Activated CD8-positive, alpha-beta memory T cell treated with anti-CD3 and anti-CD28 coated beads, Interleukin-2, amount 50 U/mL, for 24 hours (primary cell): Measurements from ENCODE around the gene CCDC167.
"Not testable (repeated sequence)": the region's sequence is repeated elsewhere in the genome, so short reads cannot be mapped to it uniquely, and the experiment has no call there.

Experiments used
- DNase-seq: peaks from one replicate; pipeline ENCODE4 v3.0.0-alpha.2; 2020; ENCODE audit errors: extremely low read depth

The CCDC167 gene

GRCh38 chr6:37473364-37474095 lies 26.2 kb downstream of the CCDC167 start:
- DNase-seq = no peak

DNA sequence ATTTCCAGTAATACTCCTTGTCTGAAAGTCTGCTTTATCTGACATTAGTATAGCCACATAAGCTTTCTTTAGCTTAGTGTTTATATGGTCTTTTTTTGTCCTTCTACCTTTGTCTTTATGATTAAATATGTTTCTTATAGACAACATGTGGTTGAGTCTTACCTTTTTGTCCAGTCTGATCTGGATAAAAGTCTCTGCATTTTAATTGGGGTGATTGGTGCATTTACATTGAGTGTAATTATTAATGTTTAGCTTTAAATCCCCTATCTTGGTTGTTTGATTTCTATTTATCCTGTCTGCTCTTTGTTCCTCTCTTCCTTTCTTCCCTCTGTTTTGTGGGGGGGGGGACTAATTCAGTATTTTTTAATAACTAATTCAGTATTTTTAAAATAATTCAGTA lies 32.0 kb downstream of the CCDC167 start:
- DNase-seq = no peak

GRCh38 chr6:37463110-37463509 lies 36.6 kb downstream of the CCDC167 start:
- no peak for DNase-seq

GRCh38 chr6:37460805-37461204 lies 38.9 kb downstream of the CCDC167 start:
- no peak for DNase-seq

- DNase-seq = no peak
Measured at GRCh38 chr6:37459981-37460800, 39.5 kb downstream of the CCDC167 start.

GRCh38 chr6:37456816-37457560 lies 42.7 kb downstream of the CCDC167 start:
- no peak for DNase-seq

GRCh38 chr6:37456126-37456525 lies 43.6 kb downstream of the CCDC167 start:
- no peak for DNase-seq

- no peak for DNase-seq
Measured at GRCh38 chr6:37454420-37455140, 45.1 kb downstream of the CCDC167 start.

GRCh38 chr6:37452522-37452921 lies 47.2 kb downstream of the CCDC167 start:
- DNase-seq = no peak

DNA sequence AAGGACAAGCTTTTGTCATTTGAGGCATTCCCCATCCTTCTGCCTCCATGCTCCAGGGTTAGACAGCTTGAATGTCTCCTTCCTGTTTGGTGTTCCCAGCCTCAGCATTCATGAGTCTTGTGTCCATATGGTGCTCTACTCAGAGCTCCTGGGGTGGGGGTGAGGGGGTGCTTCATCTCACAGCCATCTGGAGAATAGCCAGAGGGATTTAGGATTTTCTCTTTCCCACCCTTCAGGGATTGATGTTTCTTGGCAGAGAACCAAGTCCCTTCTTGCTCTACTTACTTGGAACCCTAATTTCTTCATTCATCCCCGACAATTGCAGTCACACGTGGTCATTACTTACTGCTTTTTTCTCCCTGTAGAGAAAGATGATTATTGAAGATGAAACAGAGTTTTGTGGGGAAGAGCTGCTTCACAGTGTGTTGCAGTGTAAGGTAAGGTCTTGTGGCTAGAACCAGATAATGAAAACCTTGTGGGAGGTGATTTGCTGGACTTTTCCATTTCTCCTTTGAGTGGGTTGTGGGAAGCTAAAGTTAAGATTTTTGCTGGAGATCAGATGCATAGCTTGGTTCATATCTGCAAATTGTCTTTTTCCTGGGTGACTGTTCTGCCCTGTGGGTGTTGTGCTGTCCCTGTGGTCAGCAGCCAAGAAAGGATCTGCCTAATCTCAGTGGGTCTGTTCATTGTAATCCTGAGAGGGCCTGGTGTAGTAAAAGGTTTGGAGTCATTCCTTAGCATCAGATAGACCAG lies 48.1 kb downstream of the CCDC167 start:
- DNase-seq = no peak

GRCh38 chr6:37449984-37450383 lies 49.7 kb downstream of the CCDC167 start:
- DNase-seq = no peak

DNA sequence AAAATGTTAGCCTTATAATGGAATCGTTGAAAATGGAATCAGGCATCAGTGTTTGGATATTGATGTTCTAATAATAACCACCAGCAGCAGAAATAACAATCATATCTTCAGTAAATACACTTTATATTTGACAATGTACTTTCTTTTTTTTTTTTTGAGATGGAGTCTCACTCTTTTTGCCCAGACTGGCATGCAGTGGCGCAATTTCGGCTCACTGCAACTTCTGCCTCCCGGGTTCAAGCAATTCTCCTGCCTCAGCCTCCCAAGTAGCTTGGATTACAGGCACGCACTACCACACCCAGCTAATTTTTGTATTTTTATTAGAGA lies 56.5 kb downstream of the CCDC167 start:
- not testable (repeated sequence) for DNase-seq

GRCh38 chr6:37442416-37443215 lies 57.1 kb downstream of the CCDC167 start:
- DNase-seq = no peak

DNA sequence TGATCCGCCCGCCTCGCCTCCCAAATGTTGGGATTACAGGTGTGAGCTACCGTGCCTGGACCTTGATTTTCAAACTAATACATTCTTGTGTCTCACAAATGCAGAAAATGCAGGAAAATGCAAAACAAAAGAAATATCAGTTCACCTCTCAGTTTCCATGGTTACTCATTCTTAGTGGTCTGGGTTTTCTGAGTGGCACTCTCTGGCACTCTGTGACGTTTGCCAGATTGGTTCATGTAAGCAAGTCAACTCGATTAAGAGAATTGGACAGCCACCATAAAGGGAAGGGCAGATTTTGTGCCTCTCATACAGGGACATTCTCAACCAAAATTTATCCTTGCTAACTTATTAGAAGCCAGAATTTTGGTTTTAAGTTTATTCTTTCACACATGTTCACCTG lies 58.0 kb downstream of the CCDC167 start:
- DNase-seq = no peak

DNA sequence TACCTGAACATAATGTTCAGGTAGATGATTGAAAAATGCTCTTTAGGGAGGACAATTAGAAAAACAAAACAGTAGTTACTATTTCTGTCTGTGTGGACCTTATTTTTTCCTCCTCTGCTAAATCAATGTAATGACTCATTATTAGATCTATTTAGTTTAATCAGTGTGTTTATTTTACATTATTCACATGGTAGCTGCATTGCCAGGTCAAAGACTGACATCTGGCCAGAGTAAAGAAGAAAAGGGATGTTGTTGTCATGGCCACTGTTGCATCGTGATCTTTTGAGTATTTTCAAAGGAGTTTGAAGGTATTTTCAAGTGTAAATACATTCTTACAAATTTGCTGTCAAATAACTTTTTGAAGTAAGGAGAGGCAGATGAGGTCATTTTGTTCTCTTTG lies 60.8 kb downstream of the CCDC167 start:
- DNase-seq = no peak

DNA sequence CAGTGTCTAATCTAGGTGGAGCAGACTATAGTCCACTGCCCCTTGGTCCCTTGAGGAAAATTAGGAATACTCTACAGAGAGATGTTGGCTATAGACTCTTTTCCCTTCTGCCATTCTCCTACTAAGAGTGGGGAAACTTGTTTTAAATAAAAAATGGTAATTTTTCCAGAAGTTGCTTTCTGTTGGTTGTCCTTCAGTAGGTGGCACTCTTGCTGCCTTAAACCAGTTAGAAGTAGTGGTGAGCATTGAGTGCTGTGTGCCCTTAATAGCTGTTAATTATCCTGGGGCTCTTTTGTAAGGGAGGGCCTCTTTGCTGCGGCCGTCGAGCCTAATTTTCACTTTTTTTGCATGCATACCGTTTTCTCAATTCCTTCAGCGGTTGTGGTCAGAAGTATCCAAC lies 63.9 kb downstream of the CCDC167 start:
- DNase-seq = no peak

GRCh38 chr6:37435373-37435772 lies 64.3 kb downstream of the CCDC167 start:
- DNase-seq = no peak

GRCh38 chr6:37433657-37434271 lies 65.9 kb downstream of the CCDC167 start:
- DNase-seq = peak; percentile 6
